Natural killer cell (primary cell): ENCODE measurements around the gene ZNF205. TPM values are rescaled to one million over a fixed set of nuclear protein-coding genes. Genes with fewer than 3 reads are reported as not detected.

Experiments
- ATAC-seq, 3 donors: fragments of 150-1000 bp in 2 of 3; fragments of 200-7000 bp in 1 of 3; cut with Tn5 transposase; 1 replicate in 1 of 3; 2 replicates in 2 of 3; pipeline ENCODE4 v1.10.0; 2021; ENCODE audit warnings: mild to moderate bottlenecking in 2 of 3, moderate library complexity in 2 of 3
- DNase-seq, 2 donors: peaks; one replicate each; pipeline versions ENCODE4 v3.0.0 to v3.0.0-alpha.2; 2013 to 2021; ENCODE audit warnings: mixed read lengths in 1 of 2
- H3K27ac ChIP-seq: one replicate; pipeline ENCODE4 v1.5.1; 2013; ENCODE audit warnings: mild to moderate bottlenecking, low read length
- H3K27me3 ChIP-seq: one replicate; pipeline ENCODE4 v1.6.1; 2013; ENCODE audit warnings: low read length; ENCODE audit not compliant: control insufficient read depth, insufficient read depth
- H3K36me3 ChIP-seq: one replicate; pipeline ENCODE4 v1.6.1; 2013; ENCODE audit warnings: low read length; ENCODE audit not compliant: control insufficient read depth, insufficient read depth
- H3K4me1 ChIP-seq: one replicate; pipeline ENCODE4 v1.6.1; 2013; ENCODE audit warnings: low read length; ENCODE audit not compliant: control insufficient read depth, insufficient read depth
- H3K4me3 ChIP-seq: one replicate; pipeline ENCODE4 v1.5.1; 2013; ENCODE audit warnings: low read length
- H3K9me3 ChIP-seq: one replicate; pipeline ENCODE4 v1.6.1; 2013; ENCODE audit warnings: low read length; ENCODE audit not compliant: control insufficient read depth, insufficient read depth
- H3K27ac Mint-ChIP-seq, 2 donors: one replicate each; pipeline ENCODE4 v1.8.0; 2022; ENCODE audit warnings: mild to moderate bottlenecking in 2 of 2, mixed read lengths in 2 of 2, moderate library complexity in 1 of 2
- H3K27me3 Mint-ChIP-seq, 2 donors: one replicate each; pipeline ENCODE4 v1.8.0; 2022; ENCODE audit warnings: low read depth in 2 of 2, mixed read lengths in 2 of 2
- H3K36me3 Mint-ChIP-seq: one replicate; pipeline ENCODE4 v1.8.0; 2022; ENCODE audit warnings: mixed read lengths
- H3K4me1 Mint-ChIP-seq, 2 donors: one replicate each; pipeline ENCODE4 v1.8.0; 2022; ENCODE audit warnings: mixed read lengths in 2 of 2
- H3K4me3 Mint-ChIP-seq: one replicate; pipeline ENCODE4 v1.8.0; 2022; ENCODE audit warnings: mild to moderate bottlenecking, moderate library complexity, mixed read lengths
- H3K9me3 Mint-ChIP-seq, 2 donors: one replicate each; pipeline ENCODE4 v1.8.0; 2022; ENCODE audit warnings: mixed read lengths in 2 of 2
- CTCF ChIP-seq: fragments of 200-600 bp; IDR thresholded peaks from one replicate; pipeline ENCODE4 v1.8.0; 2022; ENCODE audit warnings: antibody characterized with exemption
- WGBS: methylation state at CpG from one replicate; pipeline ENCODE4 v1.1.7; 2013; ENCODE audit warnings: missing lambda C conversion rate; ENCODE audit not compliant: insufficient coverage; 5-methylcytosine and 5-hydroxymethylcytosine counted together
- intact Hi-C: fragments of 100-400 bp; cut with micrococcal nuclease; formaldehyde crosslinking; loops from one replicate; pipeline ENCODE4 v1.14.2; 2022
- total RNA-seq, 4 donors: library from RNA; stranded (reverse); fragments of 120-200 nt in 1 of 4; gene quantifications; one replicate each; pipeline versions ENCODE4 v1.2.3 to v1.2.4, GENCODE V29; 2013 to 2022

Gene ZNF205
- total RNA-seq, 3 donors from 2014 or later (not counting 1 experiment from before 2014, with no cell fraction given): 0.16 TPM; not detected in 2

DNA sequence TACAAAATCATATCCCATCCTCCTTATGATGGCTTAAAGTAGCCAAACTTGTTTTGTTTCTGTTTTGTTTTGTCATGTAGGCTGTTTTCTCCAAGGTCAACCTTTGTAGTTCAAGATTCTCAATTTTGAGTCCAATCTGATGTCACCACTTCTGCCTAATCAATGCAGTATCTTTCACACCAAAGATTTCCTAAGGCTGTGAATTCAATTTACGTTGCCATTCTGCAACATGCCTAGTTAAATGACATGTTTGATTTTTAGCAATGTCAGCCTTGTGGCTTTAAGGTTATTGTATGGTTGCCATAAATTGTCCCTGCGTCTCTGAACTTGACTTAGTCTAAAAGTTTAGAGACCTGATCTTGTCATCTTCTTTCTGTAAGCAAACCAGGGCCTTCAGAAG is 42.8 kb downstream of the ZNF205 start:
- peak in 1 of 2 donors; percentile 25 for DNase-seq
- peaks cover 44 to 51% of the 10 kb centered on the region in 2 donors for H3K4me1 Mint-ChIP-seq
- H3K4me3 Mint-ChIP-seq: no peak overlapping the region
- no peaks in the 10 kb centered on the region for H3K36me3 Mint-ChIP-seq
- Histone ChIP-seq H3K36me3 (no peaks in the 10 kb centered on the region), H3K4me1 (peaks cover 51% of the 10 kb centered on the region), H3K9me3 (peaks cover 4% of the 10 kb centered on the region), H3K27me3 (no peaks in the 10 kb centered on the region), H3K4me3 (no peak overlapping the region), H3K27ac (no peak overlapping the region)
- ATAC-seq: no peak
- H3K9me3 Mint-ChIP-seq: peaks cover 0 to 3% of the 10 kb centered on the region in 2 donors
- H3K27ac Mint-ChIP-seq: peak overlapping the region; percentile 62 to 68
- TF ChIP-seq CTCF: no peak
- intact Hi-C loops: loop anchor here (5.0 kb wide), 1 partner anchor 33 kb away; no protein-coding TSS in a partner anchor
- 88% methylated on average over 2 of the region's 2 CpGs for WGBS
- peaks cover 0 to 5% of the 10 kb centered on the region in 2 donors for H3K27me3 Mint-ChIP-seq

DNA sequence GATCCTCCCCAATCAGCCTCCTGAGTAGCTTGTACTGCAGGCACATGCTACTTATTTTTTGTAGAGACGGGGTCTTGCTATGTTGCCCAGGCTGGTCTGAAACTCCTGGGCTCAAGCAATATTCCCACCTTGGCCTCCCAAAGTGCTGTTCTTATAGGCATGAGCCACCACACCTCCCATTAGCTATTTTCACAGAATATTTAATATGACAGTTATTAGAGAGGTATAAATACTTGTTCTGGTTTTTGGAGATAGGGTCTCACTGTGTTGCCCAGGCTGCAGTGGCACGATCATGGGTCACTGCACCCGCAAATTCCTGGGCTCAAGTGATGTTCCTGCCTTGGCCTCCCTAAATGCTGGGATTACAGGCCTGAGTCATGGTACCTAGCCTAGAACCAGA is 43.6 kb downstream of the ZNF205 start:
- Histone ChIP-seq H3K27ac (no peak overlapping the region), H3K36me3 (no peaks in the 10 kb centered on the region), H3K4me3 (no peak overlapping the region), H3K4me1 (peaks cover 47% of the 10 kb centered on the region), H3K27me3 (no peaks in the 10 kb centered on the region), H3K9me3 (peaks cover 4% of the 10 kb centered on the region)
- DNase-seq (no peak), ATAC-seq (no peak)
- intact Hi-C loops: loop anchor here (5.0 kb wide), 1 partner anchor 34 kb away; no protein-coding TSS in a partner anchor
- no peak for TF ChIP-seq CTCF
- WGBS: 97% methylated on average over 3 of the region's 3 CpGs
- peaks cover 38 to 45% of the 10 kb centered on the region in 2 donors for H3K4me1 Mint-ChIP-seq
- H3K9me3 Mint-ChIP-seq: peaks cover 0 to 3% of the 10 kb centered on the region in 2 donors
- peaks cover 0 to 5% of the 10 kb centered on the region in 2 donors for H3K27me3 Mint-ChIP-seq
- H3K27ac Mint-ChIP-seq: peak overlapping the region in 1 of 2 donors; percentile 62
- H3K4me3 Mint-ChIP-seq: no peak overlapping the region
- no peaks in the 10 kb centered on the region for H3K36me3 Mint-ChIP-seq

DNA sequence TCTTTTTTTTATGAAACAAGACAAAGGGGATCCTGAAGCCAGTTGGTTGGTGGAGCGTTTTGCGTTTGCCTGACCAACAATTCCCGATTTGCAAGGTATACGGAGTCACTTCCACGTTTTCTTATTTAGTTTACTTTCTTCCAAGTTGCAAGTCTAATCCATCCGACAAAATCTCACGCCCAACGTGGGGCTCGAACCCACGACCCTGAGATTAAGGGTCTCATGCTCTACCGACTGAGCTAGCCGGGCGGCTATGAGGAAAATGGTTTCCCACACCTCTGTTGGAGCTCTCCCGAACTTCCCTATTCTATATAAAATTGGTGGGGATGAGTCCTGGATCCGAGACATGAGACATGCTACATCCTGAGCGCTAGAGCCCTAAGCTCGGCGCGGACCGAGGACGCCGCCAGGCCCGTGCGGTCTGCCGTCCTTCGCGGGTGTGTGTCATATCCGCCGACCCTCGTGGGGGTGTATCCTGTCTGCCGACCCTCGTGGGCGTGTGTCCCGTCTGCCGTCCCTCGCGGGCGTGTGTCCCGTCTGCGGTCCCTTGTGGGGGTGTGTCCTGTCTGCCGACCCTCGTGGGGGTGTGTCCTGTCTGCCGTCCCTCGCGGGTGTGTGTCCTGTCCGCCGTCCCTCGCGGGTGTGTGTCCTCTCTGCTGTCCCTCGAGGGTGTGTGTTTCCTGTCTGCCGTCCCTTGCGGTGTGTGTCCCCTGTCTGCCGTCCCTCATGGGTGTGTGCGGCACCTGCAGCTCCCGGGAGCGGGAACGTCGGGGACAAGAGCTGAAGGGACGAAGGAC is 45.0 kb downstream of the ZNF205 start:
- Mint-ChIP-seq H3K27ac (peak overlapping the region; percentile 97), H3K27me3 (peaks cover 0 to 4% of the 10 kb centered on the region in 2 donors), H3K4me3 (peak overlapping the region; percentile 93), H3K4me1 (peaks cover 29 to 37% of the 10 kb centered on the region in 2 donors), H3K36me3 (no peaks in the 10 kb centered on the region), H3K9me3 (peaks cover 0 to 3% of the 10 kb centered on the region in 2 donors)
- no peaks in the 10 kb centered on the region for H3K36me3 ChIP-seq
- H3K4me1 ChIP-seq: peaks cover 33% of the 10 kb centered on the region
- peak; percentile 73 to 75 for DNase-seq
- intact Hi-C loops: loop anchor here (1.0 to 5.0 kb wide), 2 partner anchors 7 to 35 kb away; no protein-coding TSS in a partner anchor
- ATAC-seq: peak; percentile 65 to 80 (median 74)
- no peak for TF ChIP-seq CTCF
- peak overlapping the region; percentile 77 for H3K27ac ChIP-seq
- WGBS: 1% methylated on average over 58 of the region's 59 CpGs
- H3K9me3 ChIP-seq: peaks cover 4% of the 10 kb centered on the region
- peak overlapping the region; percentile 46 for H3K4me3 ChIP-seq
- no peaks in the 10 kb centered on the region for H3K27me3 ChIP-seq
